Measurements from ENCODE around the gene ERV3-1. TPM values are rescaled to one million over a fixed set of nuclear protein-coding genes. Genes with fewer than 3 reads are reported as not detected.

Gene ERV3-1
- total RNA-seq, 1 experiment from 2014 or later: 7.2 TPM

DNA sequence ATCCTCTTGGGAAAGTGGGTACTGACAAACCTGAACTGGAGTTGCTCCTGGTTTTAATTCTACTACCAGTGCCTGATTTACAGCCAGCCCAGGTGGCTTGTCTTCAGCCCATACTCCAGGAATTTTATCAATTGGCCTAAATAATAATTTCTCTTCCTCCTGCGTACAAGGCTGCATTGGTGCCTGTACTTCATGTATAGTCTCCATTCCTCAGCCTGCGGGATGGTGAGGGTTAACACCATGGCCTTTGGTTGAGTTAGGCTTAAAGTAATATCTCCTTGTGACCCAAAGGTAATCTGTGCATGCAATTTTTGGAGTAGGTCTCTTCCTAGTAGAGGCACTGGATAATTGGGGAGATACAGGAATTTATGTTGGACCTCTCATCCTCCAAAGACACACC is 10.2 kb downstream of the ERV3-1 start:
- Histone ChIP-seq H3K9ac (ENCODE audit: low read length) (no peak overlapping the region), H3K9me2 (ENCODE audit: insufficient read depth) (no peaks in the 10 kb centered on the region), H3K79me2 (ENCODE audit: insufficient read depth, low read length) (peaks cover 12% of the 10 kb centered on the region), H3K4me3 (replicated peaks in 1 of 2; ENCODE audit: low read depth in 1 of 2, low read length in 2 of 2) (no peak overlapping the region), H3K36me3 (ENCODE audit: control insufficient read depth in 1 of 2, insufficient read depth in 2 of 2, low read length in 2 of 2) (peaks cover 0 to 6% of the 10 kb centered on the region in 2 experiments; a peak in 1 of 4 replicates), H3K4me1 (ENCODE audit: control insufficient read depth in 1 of 2, insufficient read depth in 2 of 2, low read length in 2 of 2) (peaks cover 4 to 19% of the 10 kb centered on the region in 2 experiments; a peak in 2 of 4 replicates), H4K20me1 (ENCODE audit: insufficient read depth) (no peaks in the 10 kb centered on the region), H3K4me2 (ENCODE audit: low read length) (no peak overlapping the region), H2AFZ (ENCODE audit: low read depth, low read length, poor library complexity, severe bottlenecking) (no peak overlapping the region), H3K9me3 (ENCODE audit: control insufficient read depth in 1 of 2, insufficient read depth in 1 of 2, low read depth in 1 of 2, low read length in 2 of 2) (peaks cover 12 to 20% of the 10 kb centered on the region in 2 experiments; a peak in 2 of 4 replicates), H3K27ac (ENCODE audit: low read depth, low read length) (no peak overlapping the region), H3K27me3 (ENCODE audit: insufficient read depth, low read length) (no peaks in the 10 kb centered on the region)
- DNase-seq (ENCODE audit: low read depth, low spot score) (no peak), ATAC-seq (no peak)
- intact Hi-C loops (cut with micrococcal nuclease): no loop called here
- no TSS peak for BruUV-seq (replicated peaks)
- no peak for TF ChIP-seq CEBPB (IDR thresholded peaks at IDR 0.05; ENCODE audit: low read depth)
- no peak for TF ChIP-seq RAD21 (IDR thresholded peaks at IDR 0.05; ENCODE audit: low read depth)
- no peak for TF ChIP-seq EGR1 (IDR thresholded peaks at IDR 0.05; ENCODE audit: low read depth)
- no peak for TF ChIP-seq ELF1 (IDR thresholded peaks at IDR 0.05; ENCODE audit: borderline replicate concordance, low read depth)
- TF ChIP-seq, protein P1, sequence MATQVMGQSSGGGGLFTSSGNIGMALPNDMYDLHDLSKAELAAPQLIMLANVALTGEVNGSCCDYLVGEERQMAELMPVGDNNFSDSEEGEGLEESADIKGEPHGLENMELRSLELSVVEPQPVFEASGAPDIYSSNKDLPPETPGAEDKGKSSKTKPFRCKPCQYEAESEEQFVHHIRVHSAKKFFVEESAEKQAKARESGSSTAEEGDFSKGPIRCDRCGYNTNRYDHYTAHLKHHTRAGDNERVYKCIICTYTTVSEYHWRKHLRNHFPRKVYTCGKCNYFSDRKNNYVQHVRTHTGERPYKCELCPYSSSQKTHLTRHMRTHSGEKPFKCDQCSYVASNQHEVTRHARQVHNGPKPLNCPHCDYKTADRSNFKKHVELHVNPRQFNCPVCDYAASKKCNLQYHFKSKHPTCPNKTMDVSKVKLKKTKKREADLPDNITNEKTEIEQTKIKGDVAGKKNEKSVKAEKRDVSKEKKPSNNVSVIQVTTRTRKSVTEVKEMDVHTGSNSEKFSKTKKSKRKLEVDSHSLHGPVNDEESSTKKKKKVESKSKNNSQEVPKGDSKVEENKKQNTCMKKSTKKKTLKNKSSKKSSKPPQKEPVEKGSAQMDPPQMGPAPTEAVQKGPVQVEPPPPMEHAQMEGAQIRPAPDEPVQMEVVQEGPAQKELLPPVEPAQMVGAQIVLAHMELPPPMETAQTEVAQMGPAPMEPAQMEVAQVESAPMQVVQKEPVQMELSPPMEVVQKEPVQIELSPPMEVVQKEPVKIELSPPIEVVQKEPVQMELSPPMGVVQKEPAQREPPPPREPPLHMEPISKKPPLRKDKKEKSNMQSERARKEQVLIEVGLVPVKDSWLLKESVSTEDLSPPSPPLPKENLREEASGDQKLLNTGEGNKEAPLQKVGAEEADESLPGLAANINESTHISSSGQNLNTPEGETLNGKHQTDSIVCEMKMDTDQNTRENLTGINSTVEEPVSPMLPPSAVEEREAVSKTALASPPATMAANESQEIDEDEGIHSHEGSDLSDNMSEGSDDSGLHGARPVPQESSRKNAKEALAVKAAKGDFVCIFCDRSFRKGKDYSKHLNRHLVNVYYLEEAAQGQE (IDR thresholded peaks at IDR 0.05; ENCODE audit: low read depth): no peak
- ChIA-PET RAD21 (ENCODE audit: low non-redundant PET in 1 of 2, low total read pairs in 2 of 2, uncharacterized antibody in 2 of 2, unreplicated experiment in 2 of 2) (no interaction called here), CTCF (no interaction called here), POLR2A (no interaction called here)

DNA sequence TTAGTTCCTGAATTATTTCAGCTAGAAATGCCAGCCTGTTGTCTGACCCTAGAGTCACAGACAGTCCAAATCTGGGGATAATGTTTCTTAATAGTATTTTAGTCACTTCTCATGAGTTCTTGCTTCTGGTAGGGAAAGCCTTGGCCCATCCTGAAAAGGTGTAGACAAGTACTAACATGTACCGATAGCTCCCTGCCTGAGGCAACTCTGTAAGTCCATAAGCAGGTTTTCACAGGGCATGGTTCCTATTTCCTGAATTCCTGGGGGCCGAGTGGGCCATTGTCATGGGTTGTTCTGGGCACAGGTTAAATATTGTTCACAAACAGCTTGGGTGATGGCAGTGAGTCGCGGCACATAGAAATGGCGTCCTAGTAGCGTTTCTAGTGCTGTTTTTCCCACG is 12.6 kb downstream of the ERV3-1 start:
- RAD21 ChIA-PET (ENCODE audit: low non-redundant PET in 1 of 2, low total read pairs in 2 of 2, uncharacterized antibody in 2 of 2, unreplicated experiment in 2 of 2): no interaction called here
- no peaks in the 10 kb centered on the region for H3K79me2 ChIP-seq (ENCODE audit: insufficient read depth, low read length)
- no peak overlapping the region for H2AFZ ChIP-seq (ENCODE audit: low read depth, low read length, poor library complexity, severe bottlenecking)
- POLR2A ChIA-PET: interaction anchor here (1.0 kb wide), 1 partner anchor 12 kb away, joined by 4 read pairs; the partner anchor contains the start of gene ERV3-1
- H3K9me2 ChIP-seq (ENCODE audit: insufficient read depth): no peaks in the 10 kb centered on the region
- H3K4me2 ChIP-seq (ENCODE audit: low read length): no peak overlapping the region
- intact Hi-C loops (cut with micrococcal nuclease): no loop called here
- no peak for ATAC-seq
- BruUV-seq (replicated peaks): no TSS peak
- peaks cover 11 to 23% of the 10 kb centered on the region in 2 experiments; a peak in 2 of 4 replicates for H3K9me3 ChIP-seq (ENCODE audit: control insufficient read depth in 1 of 2, insufficient read depth in 1 of 2, low read depth in 1 of 2, low read length in 2 of 2)
- H3K27me3 ChIP-seq (ENCODE audit: insufficient read depth, low read length): no peaks in the 10 kb centered on the region
- H3K4me1 ChIP-seq (ENCODE audit: control insufficient read depth in 1 of 2, insufficient read depth in 2 of 2, low read length in 2 of 2): peaks cover 3 to 12% of the 10 kb centered on the region in 2 experiments; a peak in 2 of 4 replicates
- H3K36me3 ChIP-seq (ENCODE audit: control insufficient read depth in 1 of 2, insufficient read depth in 2 of 2, low read length in 2 of 2): peaks cover 0 to 2% of the 10 kb centered on the region in 2 experiments; a peak in 1 of 4 replicates
- no peak overlapping the region for H3K27ac ChIP-seq (ENCODE audit: low read depth, low read length)
- H4K20me1 ChIP-seq (ENCODE audit: insufficient read depth): no peaks in the 10 kb centered on the region
- TF ChIP-seq EZH2phosphoT487 (IDR thresholded peaks at IDR 0.05; ENCODE audit: borderline replicate concordance) (no peak), RAD21 (IDR thresholded peaks at IDR 0.05; ENCODE audit: low read depth) (no peak), SIN3A (IDR thresholded peaks at IDR 0.05; ENCODE audit: low read depth) (no peak), FOSL1 (IDR thresholded peaks at IDR 0.05; ENCODE audit: low read depth) (no peak), POLR2A (IDR thresholded peaks at IDR 0.05; ENCODE audit: borderline replicate concordance, extremely low read depth, insufficient read depth, insufficient read length) (no peak)
- TF ChIP-seq, protein P2, sequence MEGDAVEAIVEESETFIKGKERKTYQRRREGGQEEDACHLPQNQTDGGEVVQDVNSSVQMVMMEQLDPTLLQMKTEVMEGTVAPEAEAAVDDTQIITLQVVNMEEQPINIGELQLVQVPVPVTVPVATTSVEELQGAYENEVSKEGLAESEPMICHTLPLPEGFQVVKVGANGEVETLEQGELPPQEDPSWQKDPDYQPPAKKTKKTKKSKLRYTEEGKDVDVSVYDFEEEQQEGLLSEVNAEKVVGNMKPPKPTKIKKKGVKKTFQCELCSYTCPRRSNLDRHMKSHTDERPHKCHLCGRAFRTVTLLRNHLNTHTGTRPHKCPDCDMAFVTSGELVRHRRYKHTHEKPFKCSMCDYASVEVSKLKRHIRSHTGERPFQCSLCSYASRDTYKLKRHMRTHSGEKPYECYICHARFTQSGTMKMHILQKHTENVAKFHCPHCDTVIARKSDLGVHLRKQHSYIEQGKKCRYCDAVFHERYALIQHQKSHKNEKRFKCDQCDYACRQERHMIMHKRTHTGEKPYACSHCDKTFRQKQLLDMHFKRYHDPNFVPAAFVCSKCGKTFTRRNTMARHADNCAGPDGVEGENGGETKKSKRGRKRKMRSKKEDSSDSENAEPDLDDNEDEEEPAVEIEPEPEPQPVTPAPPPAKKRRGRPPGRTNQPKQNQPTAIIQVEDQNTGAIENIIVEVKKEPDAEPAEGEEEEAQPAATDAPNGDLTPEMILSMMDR (IDR thresholded peaks at IDR 0.05 in 2 of 3, conservative IDR thresholded peaks at IDR 0.05 in 1 of 3; ENCODE audit: borderline replicate concordance in 1 of 3, insufficient read depth in 1 of 3, low read depth in 2 of 3, low read length in 2 of 3): no peak
- CTCF ChIA-PET: no interaction called here
- H3K4me3 ChIP-seq (replicated peaks in 1 of 2; ENCODE audit: low read depth in 1 of 2, low read length in 2 of 2): no peak overlapping the region
- no peak for DNase-seq (ENCODE audit: low read depth, low spot score)
- no peak overlapping the region for H3K9ac ChIP-seq (ENCODE audit: low read length)

Data from HCT116 (cell line).